GM21737 (cell line): ENCODE data around the gene MIGA2.
"Not testable (repeated sequence)": the region's sequence is repeated elsewhere in the genome, so short reads cannot be mapped to it uniquely, and the experiment has no call there.

Experiments used
- ATAC-seq: cut with Tn5 transposase; IDR thresholded peaks from one replicate; pipeline ENCODE4 v1.9.1; 2021; ENCODE audit warnings: mild to moderate bottlenecking, moderate library complexity; ENCODE audit not compliant: unreplicated experiment

The MIGA2 gene, protein sequence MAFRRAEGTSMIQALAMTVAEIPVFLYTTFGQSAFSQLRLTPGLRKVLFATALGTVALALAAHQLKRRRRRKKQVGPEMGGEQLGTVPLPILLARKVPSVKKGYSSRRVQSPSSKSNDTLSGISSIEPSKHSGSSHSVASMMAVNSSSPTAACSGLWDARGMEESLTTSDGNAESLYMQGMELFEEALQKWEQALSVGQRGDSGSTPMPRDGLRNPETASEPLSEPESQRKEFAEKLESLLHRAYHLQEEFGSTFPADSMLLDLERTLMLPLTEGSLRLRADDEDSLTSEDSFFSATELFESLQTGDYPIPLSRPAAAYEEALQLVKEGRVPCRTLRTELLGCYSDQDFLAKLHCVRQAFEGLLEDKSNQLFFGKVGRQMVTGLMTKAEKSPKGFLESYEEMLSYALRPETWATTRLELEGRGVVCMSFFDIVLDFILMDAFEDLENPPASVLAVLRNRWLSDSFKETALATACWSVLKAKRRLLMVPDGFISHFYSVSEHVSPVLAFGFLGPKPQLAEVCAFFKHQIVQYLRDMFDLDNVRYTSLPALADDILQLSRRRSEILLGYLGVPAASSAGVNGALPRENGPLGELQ

DNA sequence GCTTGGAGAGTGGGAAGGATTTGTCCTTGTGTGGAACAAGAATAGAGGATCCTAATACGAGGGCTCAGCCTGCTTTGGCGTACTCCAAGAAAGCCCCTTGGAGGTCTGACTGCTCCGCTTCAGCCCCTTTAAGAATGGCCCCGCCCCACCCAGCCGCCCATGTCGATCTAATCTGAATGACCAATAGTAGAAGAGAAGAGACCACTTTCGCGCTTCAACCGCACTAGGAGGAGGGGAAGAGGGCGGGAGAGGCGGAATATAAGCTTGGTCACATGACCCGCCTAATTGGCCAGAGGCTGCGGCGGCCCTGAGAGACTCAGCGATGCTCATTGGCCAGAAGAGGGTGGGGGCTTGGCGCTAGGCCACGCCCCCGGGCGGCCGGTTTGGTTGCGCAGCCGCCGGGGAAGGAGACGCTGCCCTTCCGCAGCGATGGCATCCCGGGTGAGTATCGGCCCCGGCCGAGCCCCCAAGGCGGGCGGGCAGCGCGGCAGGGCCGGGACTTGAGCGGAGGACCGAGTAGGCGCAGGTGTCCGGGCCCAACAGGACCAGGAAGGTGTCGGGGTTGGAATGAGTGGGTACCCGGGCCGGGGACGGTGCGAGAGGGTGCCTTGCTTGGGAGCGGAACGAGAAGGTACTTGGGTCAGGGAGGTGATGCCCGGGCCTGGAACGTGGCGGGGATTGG lies at the start of gene MIGA2:
Gene MIGA2 (plus strand): TSS at position 386 of the 682 bp plus-strand sequence. CDS start 3,969 bp downstream, outside the sequence.
- ATAC-seq: peak; percentile 93

DNA sequence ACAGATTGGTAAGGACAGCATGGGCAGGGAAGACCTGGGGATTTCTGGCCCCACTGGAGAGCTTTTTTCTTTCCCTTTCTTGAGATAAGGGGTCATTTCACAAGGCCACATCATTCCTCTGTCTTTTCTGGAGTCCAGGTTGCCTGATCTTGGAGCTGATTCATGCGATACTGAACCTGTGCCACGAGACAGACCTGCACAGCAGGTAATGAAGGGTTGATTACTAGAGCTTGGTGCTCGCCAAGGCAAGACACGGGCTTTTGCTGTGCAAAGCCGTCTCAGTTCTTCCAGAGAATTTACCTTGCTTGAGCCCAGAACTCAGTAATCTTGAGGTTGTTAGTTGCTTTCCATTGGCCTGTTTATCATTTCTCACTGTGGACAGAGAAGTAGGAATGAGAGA lies 49.8 kb upstream of the MIGA2 start:
- ATAC-seq: no peak

DNA sequence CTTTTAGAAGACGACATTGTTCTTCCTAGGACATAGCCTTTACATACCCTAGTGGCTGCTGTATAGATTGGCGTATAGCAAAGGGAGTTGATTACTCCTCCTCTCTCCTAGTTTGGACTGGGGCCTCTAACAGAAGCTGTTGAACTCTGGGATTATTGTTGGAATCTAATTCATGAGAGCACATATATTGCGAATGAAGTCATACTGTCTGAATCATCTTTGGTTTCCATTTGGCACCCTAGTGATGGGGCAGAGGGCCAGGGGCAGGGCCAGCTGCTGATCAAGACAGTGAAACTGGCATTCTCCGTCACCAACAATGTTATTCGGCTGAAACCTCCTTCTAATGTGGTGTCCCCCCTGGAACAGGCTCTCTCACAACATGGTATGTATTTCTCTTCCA lies 48.6 kb upstream of the MIGA2 start:
- no peak for ATAC-seq

DNA sequence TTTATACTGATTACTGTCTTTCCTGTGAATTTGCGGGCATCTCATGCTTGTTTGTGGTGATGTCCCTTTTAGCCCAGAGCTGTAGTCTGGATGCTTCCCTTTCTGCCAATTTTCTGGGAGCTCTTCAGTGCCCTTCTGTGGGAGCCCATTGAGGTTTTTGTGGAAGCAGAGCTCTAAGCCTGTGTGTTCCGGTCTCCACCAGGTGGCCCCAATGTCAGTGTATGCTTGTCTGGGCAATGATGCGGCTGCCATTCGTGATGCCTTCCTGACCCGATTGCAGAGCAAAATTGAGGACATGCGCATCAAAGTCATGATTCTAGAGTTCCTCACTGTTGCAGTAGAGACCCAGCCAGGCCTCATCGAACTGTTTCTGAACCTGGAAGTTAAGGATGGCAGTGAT lies 43.4 kb upstream of the MIGA2 start:
- ATAC-seq: no peak

DNA sequence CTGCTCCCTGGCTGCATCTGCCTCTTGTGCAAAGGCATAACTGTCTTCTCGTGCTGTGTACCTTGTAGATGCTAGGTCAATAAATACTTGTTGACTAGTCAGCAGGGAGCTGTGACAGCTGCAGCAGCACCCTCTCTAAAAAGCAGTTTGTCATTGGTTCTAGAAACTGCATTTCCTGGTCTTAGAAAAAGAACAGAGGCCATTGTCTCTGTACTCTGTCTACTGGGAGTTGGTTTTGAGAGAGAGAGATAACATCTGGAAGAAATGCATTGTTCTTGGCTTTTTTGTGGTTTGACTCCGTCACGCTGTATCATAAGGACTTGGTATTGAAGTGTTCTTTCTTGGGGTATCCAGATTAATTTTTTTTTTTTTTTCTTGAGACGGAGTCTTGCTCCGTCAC lies 40.6 kb upstream of the MIGA2 start:
- no peak for ATAC-seq

DNA sequence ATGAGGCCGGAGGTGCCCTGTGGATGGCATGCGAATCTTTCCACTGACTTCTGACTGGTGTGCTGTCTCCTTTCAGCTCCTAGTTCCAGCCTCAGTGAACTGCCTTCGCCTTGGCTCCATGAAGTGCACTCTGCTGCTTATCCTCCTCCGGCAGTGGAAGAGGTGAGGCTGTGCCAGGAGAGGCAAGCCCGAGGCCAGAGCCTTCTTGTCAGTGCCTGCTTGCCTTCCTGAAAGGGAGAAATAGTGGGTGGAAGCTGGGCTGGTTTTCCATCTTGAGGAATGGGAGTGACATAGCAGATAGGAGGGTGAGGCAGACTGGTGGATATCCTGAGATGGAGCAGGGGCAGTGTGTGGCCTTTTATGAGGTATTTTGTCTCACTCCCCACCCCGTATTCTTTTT lies 38.0 kb upstream of the MIGA2 start:
- no peak for ATAC-seq

DNA sequence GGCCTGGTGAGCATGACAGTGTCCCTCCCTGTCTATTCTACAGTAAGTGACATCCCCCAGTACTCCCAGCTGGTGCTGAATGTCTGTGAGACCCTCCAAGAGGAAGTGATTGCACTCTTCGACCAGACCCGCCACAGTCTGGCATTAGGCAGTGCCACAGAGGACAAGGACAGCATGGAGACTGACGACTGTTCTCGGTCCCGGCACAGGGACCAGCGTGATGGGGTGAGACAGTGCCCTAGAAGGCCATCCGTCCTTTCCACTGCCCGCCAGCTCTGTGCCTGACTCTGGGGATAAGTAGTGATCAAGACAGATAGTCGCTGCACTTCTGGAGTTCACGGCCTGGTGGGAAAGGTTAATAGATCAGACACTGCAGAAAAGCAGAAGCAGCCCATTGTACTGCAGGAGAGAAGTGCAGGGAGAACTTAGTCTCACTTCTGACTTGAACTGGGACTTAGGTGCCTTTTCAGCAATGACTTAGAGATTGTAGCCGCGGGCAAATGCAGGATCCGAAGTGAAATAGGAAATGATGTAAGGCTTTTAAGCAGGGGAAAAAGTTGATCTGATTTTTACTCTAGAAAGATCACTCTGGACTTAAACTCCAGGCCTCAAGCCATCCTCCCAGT lies 36.7 kb upstream of the MIGA2 start:
- no peak for ATAC-seq

DNA sequence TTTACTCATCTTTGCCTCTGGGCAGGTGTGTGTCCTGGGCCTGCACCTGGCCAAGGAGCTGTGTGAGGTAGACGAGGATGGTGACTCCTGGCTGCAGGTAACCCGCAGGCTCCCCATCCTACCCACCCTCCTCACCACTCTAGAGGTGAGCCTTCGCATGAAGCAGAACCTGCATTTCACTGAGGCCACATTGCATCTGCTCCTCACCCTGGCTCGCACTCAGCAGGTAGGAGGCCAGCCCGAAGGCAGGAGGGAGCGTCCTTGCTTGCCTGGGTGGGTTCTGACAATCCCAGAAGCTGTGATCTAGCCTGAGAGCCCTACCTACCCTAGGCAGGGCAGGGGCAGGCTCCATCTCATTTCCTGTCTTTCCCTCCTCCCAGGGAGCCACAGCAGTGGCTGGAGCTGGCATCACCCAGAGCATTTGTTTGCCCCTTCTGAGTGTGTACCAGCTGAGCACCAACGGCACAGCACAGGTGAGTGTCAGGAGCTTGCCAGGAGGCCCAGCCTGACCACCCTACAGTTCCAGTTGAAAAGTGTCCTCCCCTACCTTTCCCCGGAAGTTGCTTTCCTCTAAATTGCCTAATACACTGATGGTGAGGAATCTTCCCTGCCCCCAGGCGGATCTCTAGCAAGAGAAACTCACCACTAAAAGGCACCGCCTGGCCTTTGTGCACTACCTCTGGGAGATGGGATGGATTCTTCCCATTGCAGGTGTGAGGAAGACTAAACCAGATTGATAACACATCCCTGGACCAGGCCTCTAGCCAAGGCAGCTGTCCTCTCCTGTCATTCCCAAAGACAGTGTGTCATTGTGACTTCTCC lies 34.7 kb upstream of the MIGA2 start:
- ATAC-seq: no peak

DNA sequence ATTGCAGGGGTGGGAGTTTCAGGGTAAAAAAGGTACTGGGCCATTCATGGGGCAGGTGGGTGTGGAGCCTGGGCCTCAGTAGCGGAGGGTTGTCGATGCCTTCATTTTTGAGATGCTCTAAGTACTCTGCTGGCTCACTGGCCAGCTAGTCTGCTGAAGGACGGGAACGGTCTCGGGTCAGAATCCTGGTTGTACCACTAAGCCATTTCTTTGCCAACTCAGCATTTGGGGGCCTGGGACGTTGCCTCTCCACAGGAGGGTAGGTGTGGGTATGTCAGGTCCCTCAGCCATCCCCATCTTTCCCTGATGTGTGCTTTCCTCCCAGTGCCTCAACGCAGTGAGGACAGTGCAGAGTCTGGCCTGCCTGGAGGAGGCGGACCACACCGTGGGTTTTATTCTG lies 33.4 kb upstream of the MIGA2 start:
- no peak for ATAC-seq

DNA sequence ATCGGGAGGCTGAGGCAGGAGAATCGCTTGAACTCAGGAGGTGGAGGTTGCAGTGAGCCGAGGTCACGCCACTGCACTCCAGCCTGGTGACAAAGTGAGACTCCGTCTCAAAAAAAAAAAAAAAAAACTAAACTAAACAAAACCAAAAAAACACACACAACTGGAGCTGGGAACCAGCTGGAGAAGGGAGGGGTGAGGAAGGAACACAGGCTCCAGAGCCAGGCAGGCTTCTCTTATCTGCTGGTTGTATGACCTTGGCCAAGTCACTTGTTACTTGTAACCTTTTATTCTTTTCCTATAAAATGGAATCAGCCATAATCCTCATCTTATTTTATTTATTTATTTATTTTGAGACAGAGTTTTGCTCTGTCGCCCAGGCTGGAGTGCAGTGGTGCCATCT lies 32.3 kb upstream of the MIGA2 start:
- not testable (repeated sequence) for ATAC-seq

DNA sequence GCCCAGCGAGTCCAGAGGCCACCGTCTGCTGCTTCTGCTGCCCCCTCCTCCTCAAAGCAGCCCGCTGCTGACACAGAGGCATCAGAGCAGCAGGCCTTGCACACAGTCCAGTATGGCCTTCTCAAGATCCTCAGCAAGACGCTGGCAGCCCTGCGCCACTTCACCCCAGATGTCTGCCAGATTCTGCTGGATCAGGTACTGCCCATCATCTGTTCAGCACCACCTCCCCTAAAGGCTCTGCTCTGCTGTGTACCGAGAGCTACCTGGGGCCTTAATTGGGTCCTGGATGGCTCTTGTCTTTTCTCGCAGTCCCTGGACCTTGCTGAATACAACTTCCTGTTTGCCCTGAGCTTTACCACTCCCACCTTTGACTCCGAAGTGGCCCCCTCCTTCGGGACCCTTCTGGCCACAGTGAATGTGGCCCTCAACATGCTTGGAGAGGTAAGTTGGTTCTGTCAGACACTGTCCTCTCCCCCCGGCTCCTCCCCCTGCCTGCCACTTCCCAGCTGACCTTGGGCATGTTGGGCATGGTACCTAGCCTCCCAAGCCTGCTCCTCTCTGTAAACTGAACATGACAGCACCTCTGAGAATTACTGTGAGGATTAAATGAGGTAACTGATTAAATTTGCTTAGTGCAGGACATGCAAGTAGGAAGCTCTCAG lies 31.0 kb upstream of the MIGA2 start:
- no peak for ATAC-seq

DNA sequence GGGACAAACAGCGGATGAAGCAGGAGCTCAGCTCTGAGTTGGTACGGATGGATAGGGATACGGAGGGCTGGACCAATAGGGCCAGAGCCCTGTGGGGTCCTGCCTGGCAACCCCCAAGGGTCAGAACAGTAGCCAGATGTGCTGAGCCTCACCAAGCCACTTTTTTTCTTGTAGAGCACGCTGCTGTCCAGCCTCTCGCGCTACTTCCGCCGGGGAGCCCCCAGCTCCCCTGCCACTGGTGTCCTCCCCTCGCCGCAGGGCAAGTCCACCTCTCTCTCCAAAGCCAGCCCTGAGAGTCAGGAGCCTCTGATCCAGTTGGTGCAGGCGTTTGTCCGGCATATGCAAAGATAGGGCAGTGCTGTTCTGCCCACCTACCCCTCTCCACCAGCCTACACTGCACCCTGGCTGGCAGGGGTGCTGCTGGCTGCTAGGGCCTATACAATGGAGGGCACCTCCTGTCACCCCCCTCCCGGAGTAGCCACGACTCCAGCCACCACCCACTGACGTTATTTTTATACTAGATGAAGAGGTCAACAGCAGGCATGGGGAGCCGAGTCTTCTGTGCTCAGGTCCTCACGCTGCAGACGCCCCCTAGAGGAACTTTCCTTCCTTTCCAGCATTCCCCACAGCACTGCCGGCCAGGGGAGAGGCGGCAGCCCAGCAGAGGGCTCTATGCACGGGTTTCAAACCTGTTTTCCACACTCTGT lies 29.9 kb upstream of the MIGA2 start:
- no peak for ATAC-seq

DNA sequence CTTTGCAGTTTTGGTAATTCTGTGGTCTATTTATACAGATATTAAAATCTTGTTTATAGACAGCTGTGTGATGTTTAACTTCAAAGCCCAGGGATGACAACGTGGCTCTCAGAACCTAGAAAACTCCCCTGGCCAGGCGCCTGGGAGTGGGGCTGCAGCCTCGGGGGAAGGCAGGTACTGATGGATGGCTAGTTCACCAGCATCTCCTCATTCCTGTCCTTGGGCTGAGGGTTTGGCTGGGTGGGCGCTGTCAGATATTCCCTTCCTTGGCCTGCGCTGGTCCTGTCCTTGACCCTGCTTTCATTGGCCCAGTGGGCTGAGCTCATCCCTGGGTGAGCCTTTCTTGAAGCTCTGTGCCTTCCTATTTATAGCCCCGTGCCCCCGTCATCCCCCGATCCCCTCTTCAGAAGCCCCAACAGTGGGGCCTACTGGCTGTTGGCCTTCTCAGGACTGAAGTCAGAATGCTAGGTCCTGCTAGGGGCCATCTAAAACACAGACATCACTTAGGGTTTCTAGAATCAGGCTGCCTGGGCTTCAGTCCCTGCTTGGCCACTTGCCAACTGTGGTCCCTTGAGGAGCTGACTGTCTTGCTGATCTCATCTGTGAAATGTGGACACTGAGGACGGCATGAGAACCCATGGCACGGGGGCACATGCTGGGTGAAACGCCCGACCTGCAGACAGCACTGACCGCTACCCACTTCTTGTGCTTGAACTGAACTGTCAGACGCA lies 29.2 kb upstream of the MIGA2 start:
- no peak for ATAC-seq

DNA sequence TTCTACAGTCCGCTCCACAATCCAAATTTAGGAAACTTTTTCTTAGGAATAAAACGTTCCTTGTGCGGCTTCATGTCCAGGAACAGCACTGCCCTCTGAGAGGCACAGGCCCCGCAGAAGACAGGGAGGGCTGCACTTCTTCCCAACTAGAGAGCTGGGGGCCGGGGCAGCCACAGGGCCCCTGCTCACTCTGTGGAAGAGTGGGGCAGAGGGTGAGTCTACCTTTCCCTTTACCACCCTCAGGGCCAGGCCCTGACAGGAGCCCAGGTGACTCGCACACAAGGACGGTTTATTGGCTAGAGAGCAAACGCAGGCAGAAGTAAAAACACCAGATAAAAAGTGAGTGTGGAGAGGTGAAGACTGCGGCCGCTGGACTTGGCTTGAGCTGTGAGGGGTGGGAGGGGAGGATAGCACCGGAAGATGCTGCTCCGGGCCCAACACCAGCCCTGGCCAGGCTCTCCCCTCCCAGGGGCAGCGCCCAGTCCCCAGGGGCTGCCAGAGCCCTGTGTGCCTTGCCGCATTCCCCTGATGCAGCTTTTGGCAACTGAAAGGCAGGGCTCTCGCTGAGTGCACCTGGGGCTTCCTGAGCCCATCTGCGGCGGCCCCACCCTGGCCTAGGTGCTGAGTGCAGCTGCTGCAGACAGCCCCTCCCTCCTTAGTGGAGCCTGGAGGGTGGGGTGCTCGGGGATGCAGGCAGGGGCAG lies 28.5 kb upstream of the MIGA2 start:
- ATAC-seq: no peak

DNA sequence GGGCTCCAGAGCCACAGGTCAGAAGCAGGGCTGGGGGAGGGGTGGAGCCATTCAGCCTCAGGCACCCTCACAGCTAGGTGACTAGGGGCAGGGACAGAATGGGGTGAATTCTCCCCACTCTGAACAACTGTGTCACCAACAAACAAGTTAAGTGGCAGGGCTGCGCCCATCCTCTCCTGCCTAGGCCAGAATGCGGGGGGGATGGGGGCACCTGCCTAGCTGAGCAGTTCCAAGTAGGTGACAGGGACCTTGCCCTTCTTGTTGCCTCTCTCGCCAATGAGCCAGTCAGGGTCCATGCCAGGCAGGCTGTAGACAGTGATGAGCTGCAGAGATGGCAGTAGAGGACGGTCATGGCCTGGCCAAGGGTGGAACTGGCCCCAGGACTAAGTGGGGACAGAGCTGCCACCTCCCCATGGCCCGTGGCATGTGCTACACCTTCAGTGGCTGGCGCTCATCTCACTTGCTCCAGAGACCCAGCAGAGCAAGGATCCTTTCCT lies 27.9 kb upstream of the MIGA2 start:
- no peak for ATAC-seq

DNA sequence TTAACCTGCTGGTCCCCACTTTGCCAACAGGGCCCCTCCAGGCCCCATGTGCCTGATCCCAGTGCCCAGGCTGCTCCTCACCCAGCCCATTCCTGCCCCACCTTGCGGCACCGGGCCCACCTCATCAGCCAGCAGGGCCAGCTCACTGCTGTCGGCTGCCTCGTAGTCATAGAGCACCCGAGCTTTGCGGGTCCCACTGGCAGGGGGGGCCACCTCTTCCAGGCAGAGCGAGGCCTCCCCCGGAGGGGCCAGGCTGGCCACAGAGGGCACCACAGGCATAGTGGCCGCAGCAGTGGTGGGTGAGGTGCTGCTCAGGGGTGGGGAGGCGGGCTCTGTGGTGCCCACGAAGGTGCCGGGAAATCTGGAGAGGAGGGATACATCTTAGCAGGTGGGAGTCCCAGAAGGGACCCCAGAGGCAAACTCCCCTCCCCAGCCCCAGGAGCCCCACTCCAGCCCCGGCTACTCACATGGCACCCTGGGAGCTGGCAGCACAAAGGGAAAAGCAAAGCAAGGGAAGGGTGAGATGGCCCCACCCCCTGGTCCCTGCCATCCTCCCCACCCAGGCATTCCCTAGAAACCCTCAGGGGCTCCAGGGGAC lies 27.3 kb upstream of the MIGA2 start:
- no peak for ATAC-seq

DNA sequence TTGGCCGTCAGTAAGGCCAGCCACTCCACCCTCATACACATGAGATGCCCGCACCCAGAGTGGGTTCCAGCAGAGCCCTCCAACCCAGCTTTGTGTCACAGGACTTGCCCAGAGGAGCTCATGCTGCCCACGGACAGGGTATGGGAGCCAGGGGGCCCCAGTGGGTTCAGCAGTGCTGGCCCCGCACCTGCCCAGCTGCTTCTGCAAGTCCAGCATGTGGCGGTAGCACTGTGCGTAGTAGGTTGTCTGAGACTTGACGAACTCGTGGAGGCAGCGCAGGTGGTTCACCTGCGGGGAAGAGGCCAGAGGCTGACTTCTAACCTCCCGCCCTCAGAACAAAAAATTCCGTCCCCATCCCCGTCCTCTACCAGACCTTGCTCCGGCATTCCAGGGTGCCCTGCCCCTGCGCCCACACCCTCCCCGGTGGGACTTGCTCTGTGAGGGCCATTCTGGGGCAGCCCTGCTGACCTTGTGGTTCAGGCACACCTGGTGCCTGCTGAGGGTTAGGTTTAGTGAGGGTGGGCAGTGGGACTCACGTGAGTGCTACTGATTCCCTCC lies 26.8 kb upstream of the MIGA2 start:
- ATAC-seq: no peak
